Testis (tissue), 2 donors: ENCODE data around the gene MET.

Experiments used
- CTCF ChIP-seq, 3 experiments: fragments of 450-650 bp in 2 of 3; fragments of 200-600 bp in 1 of 3; sonication (generic) in 1 of 3; IDR thresholded peaks; one replicate each; pipeline ENCODE4 v1.5.1; 2016 to 2019; ENCODE audit warnings: antibody characterized with exemption in 3 of 3, mild to moderate bottlenecking in 2 of 3, moderate library complexity in 1 of 3
- POLR2A ChIP-seq: fragments of 450-650 bp; IDR thresholded peaks from one replicate; pipeline ENCODE4 v1.6.1; 2017; ENCODE audit warnings: antibody characterized with exemption, mild to moderate bottlenecking, moderate library complexity

GRCh38 chr7:116783666-116784318 lies 111.8 kb downstream of the MET start:
- no peak for TF ChIP-seq CTCF (IDR thresholded peaks at IDR 0.05)
- TF ChIP-seq POLR2A, result no peak
